ENCODE results near the gene DEPDC7. TPM values are rescaled to one million over a fixed set of nuclear protein-coding genes. Genes with fewer than 3 reads are reported as not detected.
"Not testable (repeated sequence)": the region's sequence is repeated elsewhere in the genome, so short reads cannot be mapped to it uniquely, and the experiment has no call there.

The DEPDC7 gene
- total RNA-seq, 4 donors from 2014 or later: 0.46 to 1.8 (median 0.87) TPM

DNA sequence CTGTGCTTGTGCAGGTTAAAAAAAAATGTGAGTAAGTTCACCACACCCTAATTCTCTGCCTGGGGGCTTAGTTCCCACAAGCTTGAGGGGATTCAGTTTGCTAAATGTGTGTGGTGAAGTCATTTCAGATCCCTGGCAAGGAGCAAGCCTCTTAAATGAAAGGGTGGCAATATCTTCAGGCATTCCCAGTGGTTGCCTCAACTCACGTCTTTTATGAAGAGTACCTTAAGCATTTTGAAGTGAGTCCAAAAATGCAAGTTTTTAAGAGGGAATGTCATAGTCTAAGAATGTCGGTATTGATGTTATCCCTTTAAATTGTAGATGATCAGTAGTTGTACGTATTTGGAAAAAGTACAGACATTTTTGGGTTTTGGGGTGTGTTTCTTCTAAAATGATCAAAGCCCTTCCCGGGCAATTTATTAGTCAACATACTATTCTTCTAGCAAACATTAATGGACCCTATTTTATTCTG is 28.6 kb downstream of the DEPDC7 start:
- TF ChIP-seq, protein P1, sequence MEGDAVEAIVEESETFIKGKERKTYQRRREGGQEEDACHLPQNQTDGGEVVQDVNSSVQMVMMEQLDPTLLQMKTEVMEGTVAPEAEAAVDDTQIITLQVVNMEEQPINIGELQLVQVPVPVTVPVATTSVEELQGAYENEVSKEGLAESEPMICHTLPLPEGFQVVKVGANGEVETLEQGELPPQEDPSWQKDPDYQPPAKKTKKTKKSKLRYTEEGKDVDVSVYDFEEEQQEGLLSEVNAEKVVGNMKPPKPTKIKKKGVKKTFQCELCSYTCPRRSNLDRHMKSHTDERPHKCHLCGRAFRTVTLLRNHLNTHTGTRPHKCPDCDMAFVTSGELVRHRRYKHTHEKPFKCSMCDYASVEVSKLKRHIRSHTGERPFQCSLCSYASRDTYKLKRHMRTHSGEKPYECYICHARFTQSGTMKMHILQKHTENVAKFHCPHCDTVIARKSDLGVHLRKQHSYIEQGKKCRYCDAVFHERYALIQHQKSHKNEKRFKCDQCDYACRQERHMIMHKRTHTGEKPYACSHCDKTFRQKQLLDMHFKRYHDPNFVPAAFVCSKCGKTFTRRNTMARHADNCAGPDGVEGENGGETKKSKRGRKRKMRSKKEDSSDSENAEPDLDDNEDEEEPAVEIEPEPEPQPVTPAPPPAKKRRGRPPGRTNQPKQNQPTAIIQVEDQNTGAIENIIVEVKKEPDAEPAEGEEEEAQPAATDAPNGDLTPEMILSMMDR (IDR thresholded peaks at IDR 0.05): no peak
- no peak for DNase-seq (ENCODE audit: low spot score)
- ATAC-seq (ENCODE audit: low FRiP score): no peak

DNA sequence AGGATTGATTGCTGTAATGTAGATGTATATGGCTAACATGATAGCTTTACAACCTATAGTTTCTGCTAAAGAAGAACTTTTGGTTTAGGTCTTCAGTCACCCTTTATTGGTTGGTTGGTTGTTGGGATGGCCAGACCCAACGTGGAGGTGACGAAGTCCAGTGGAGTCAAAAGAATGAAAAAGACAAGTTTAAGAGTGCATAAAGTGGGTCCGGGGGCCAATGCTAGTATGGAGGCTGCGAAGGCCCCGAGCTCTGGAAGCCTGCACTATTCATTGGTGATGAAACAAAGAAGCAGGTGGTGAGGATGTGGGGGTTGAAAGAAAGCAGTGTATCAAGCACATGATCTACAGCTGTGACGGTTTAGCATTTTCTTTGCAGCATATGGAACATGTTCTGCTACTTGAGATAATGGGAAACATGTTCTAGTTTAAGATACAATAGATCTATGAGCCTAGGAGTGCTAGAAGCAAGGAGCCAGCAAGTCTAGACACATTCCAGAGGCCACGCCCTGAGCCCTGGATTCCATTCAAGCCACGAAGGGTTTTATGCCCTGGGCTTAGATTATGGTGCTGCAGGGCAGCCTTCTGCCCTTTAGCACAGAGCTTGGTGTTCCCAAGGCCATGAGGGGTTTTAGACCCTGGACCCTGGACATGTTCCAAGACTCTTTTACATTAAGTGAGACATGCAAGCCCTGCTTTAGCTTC is 30.0 kb downstream of the DEPDC7 start:
- DNase-seq (ENCODE audit: low spot score): no peak
- ATAC-seq (ENCODE audit: low FRiP score): no peak
- TF ChIP-seq, protein P1 (IDR thresholded peaks at IDR 0.05): no peak

DNA sequence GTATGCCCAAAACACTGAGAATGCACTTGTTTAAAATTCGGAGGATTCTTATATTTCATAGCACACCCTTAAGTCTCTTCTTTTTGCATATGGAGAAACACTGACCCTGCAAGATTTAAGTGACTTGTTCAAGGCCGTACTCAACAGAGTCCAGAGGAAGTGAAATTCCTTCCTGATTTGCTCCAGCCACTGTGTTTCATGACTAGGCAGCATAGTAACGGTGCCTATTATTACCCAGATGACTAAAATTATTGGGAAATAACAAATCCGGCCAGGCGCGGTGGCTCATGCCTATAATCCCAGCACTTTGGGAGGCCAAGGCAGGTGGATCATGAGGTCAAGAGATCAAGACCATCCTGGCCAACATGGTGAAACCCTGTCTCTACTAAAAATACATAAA is 33.0 kb downstream of the DEPDC7 start:
- not testable (repeated sequence) for ATAC-seq (ENCODE audit: low FRiP score); DNase-seq (ENCODE audit: low spot score)

DNA sequence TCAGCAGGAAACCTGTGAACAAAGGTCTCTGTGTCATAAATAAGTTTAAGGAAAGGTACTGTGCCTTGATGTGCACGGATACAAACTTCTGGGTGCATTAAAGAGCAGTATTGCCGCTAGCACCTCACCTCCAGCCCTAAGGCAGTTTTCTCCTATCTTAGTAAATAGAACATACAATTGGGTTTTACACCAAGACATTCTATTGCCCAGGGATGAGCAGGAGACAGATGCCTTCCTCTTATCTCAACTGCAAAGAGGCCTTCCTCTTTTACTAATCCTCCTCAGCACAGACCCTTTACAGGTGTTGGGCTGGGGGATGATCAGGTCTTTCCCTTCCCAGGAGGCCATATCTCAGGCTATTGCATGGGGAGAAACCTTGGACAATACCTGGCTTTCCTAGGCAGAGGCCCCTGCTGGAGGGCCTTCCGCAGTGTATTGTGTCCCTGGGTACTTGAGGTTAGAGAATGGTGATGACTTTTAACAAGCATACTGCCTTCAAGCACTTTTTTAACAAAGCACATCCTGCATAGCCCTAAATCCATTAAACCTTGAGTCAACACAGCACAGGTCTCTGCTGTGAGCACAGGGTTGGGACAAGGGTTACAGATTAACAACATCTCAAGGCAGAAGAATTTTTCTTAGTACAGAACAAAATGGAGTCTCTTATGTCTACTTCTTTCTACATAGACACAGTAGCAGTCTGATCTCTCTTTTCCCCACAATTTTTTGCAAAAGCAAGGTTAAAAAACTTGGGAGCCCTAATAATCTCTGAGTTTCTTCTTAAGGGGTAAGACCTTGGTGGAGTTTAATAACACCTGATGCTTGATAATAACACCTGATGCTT is 34.1 kb downstream of the DEPDC7 start:
- ATAC-seq (ENCODE audit: low FRiP score): not testable (repeated sequence)

DNA sequence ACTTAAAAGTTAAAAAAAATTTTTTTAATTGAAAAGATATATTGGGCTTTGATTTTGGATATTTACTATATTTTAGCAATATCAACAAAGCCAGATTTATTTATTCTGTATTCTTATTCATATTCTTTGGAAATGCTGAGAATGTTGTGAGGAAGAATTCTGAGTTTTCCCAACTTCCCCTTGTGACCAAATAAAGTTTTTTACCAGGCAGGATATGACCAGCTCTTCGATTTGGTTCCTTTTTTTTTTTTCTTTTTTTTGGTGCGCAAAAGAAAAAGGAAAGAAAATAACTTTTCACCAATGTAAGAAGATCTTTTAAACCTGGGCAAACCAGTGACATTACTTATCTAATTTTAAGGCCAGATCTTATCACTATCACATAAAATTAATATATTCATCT is 36.6 kb downstream of the DEPDC7 start:
- DNase-seq (ENCODE audit: low spot score) (no peak), ATAC-seq (ENCODE audit: low FRiP score) (no peak)
- TF ChIP-seq, protein P1 (IDR thresholded peaks at IDR 0.05): no peak

More for the DNA sequence above, 34.1 kb downstream of the DEPDC7 start:
- DNase-seq (ENCODE audit: low spot score): not testable (repeated sequence)

DNA sequence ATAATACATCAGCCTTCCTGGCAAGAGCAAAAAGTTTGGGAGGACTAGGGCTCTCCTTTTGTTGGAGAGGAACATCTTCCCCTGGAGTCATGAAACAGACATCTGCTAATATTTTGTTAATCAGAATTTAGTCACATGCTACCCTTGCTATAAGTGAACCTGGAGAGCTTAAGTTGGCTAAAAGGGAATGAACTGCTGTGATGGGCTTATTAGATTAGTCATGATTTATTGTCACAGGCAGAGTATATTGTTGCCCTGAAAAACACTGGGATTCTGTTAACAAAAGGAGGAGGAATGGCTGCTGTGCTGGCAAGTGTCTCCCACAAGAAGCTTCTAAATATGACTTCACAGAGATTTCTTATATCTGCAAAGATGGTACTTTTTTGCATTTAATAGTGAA is 39.7 kb downstream of the DEPDC7 start:
- TF ChIP-seq, protein P1 (IDR thresholded peaks at IDR 0.05): no peak
- ATAC-seq (ENCODE audit: low FRiP score): no peak
- DNase-seq (ENCODE audit: low spot score): no peak

DNA sequence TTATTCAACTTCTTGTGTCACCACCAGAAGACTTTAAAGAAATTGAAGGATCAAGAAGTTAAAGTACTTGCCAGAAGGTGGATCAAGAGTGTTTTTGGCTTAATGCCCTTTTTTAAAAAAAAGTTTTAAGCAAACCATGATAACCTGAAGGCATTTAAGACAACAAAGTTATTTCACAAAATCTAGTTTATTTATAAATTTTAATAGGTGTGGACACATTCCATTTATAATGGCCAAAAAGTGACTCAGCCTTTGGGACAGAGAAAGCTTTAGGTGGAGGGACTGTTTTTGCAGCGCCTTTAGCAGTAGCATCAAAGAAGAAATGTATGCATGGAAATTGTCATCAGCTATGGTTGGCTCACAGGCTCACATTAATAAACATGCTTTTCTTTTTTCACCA is 41.6 kb downstream of the DEPDC7 start:
- TF ChIP-seq, protein P1 (IDR thresholded peaks at IDR 0.05): no peak
- no peak for DNase-seq (ENCODE audit: low spot score)
- ATAC-seq (ENCODE audit: low FRiP score): no peak
